Spinal cord (tissue), 10 donors: ENCODE results near the gene LDLRAD4. TPM values are rescaled to one million over a fixed set of nuclear protein-coding genes. Genes with fewer than 3 reads are reported as not detected.
A peak's percentile ranks its signal among the peaks of the same experiment; 100 is the strongest.

Source experiments
- DNase-seq, 6 donors: peaks; one replicate each; pipeline versions ENCODE4 v3.0.0 to v3.0.0-alpha.2; 2013 to 2015; ENCODE audit warnings: low spot score in 6 of 6, low read depth in 4 of 6
- H3K27ac ChIP-seq: one replicate; pipeline ENCODE4 v1.5.1; 2013; ENCODE audit warnings: low read depth, low read length, control low read depth
- H3K27me3 ChIP-seq: one replicate; pipeline ENCODE4 v1.6.1; 2013; ENCODE audit warnings: low read length; ENCODE audit not compliant: control insufficient read depth, insufficient read depth
- H3K36me3 ChIP-seq: one replicate; pipeline ENCODE4 v1.6.1; 2013; ENCODE audit warnings: low read length; ENCODE audit not compliant: control insufficient read depth, insufficient read depth
- H3K4me1 ChIP-seq: one replicate; pipeline ENCODE4 v1.6.1; 2013; ENCODE audit warnings: low read length; ENCODE audit not compliant: control insufficient read depth, insufficient read depth
- H3K4me3 ChIP-seq: one replicate; pipeline ENCODE4 v1.5.1; 2013; ENCODE audit warnings: low read depth, low read length, control low read depth
- H3K9me3 ChIP-seq: one replicate; pipeline ENCODE4 v1.6.1; 2013; ENCODE audit warnings: low read length; ENCODE audit not compliant: control insufficient read depth, insufficient read depth
- WGBS: methylation state at CpG from one replicate; pipeline ENCODE4 v1.1.5; 2013; ENCODE audit warnings: missing lambda C conversion rate; ENCODE audit not compliant: insufficient coverage; 5-methylcytosine and 5-hydroxymethylcytosine counted together
- polyA plus RNA-seq, 2 donors: library from polyadenylated mRNA; unstranded; fragments of 120-200 nt; gene quantifications; one replicate each; pipeline ENCODE4 v1.2.1, GENCODE V29; 2013; ENCODE audit not compliant: insufficient read length in 2 of 2
- total RNA-seq, 2 donors: library from RNA; depleted of rRNA in 1 of 2; stranded (reverse); fragments of 120-200 nt in 1 of 2; fragments of >200 nt in 1 of 2; gene quantifications; one replicate each; pipeline versions ENCODE4 v1.2.3 to v1.2.4, GENCODE V29; 2013 to 2014
- donor health status: healthy.

The LDLRAD4 gene
- total and polyA plus RNA-seq, 4 donors, result 26.7 to 67.7 (median 38.5) TPM

- Histone ChIP-seq H3K4me3 (no peak overlapping the region), H3K4me1 (peaks cover 33% of the 10 kb centered on the region), H3K27ac (no peak overlapping the region), H3K36me3 (no peaks in the 10 kb centered on the region), H3K27me3 (no peaks in the 10 kb centered on the region), H3K9me3 (no peaks in the 10 kb centered on the region)
- no peak for DNase-seq
- 98% methylated on average over 5 of the region's 16 CpGs for WGBS
Observed at GRCh38 chr18:13608791-13609532, 390.4 kb downstream of the LDLRAD4 start.

- peaks cover 36% of the 10 kb centered on the region for H3K4me1 ChIP-seq
Observed at GRCh38 chr18:13610555-13611141, 392.1 kb downstream of the LDLRAD4 start.

GRCh38 chr18:13611142-13611600 lies 392.6 kb downstream of the LDLRAD4 start:
- peak overlapping the region; percentile 16 for H3K4me3 ChIP-seq

More at GRCh38 chr18:13610555-13611141, 392.1 kb downstream of the LDLRAD4 start:
- Histone ChIP-seq H3K36me3 (no peaks in the 10 kb centered on the region), H3K9me3 (no peaks in the 10 kb centered on the region), H3K4me3 (peak overlapping the region; percentile 16), H3K27me3 (no peaks in the 10 kb centered on the region), H3K27ac (peak overlapping the region; percentile 67)
- WGBS, result 50% methylated on average over 10 of the region's 11 CpGs
- DNase-seq, result no peak

GRCh38 chr18:13611601-13612195 lies 393.1 kb downstream of the LDLRAD4 start:
- peak overlapping the region; percentile 67 for H3K27ac ChIP-seq
- 2% methylated on average over 24 of the region's 24 CpGs for WGBS
- peak overlapping the region; percentile 16 for H3K4me3 ChIP-seq
- peaks cover 4% of the 10 kb centered on the region for H3K36me3 ChIP-seq
- peaks cover 36% of the 10 kb centered on the region for H3K4me1 ChIP-seq
- no peaks in the 10 kb centered on the region for H3K27me3 ChIP-seq
- H3K9me3 ChIP-seq, result no peaks in the 10 kb centered on the region
- DNase-seq, result peak in 3 of 6 donors; percentile 53 to 91 (median 70)

More at GRCh38 chr18:13611142-13611600, 392.6 kb downstream of the LDLRAD4 start:
- WGBS, result 0% methylated on average over 8 of the region's 14 CpGs
- Histone ChIP-seq H3K27ac (peak overlapping the region; percentile 67), H3K9me3 (no peaks in the 10 kb centered on the region), H3K36me3 (no peaks in the 10 kb centered on the region), H3K27me3 (no peaks in the 10 kb centered on the region), H3K4me1 (peaks cover 36% of the 10 kb centered on the region)
- DNase-seq, result peak in 3 of 6 donors; percentile 38 to 79 (median 56)

- Histone ChIP-seq H3K4me1 (peaks cover 36% of the 10 kb centered on the region), H3K4me3 (peak overlapping the region; percentile 16), H3K36me3 (peaks cover 5% of the 10 kb centered on the region), H3K9me3 (no peaks in the 10 kb centered on the region), H3K27me3 (no peaks in the 10 kb centered on the region), H3K27ac (peak overlapping the region; percentile 67)
- WGBS, result 31% methylated on average over 14 of the region's 20 CpGs
- DNase-seq, result peak in 2 of 6 donors; percentile 45 to 57
Observed at GRCh38 chr18:13612196-13612997, 393.8 kb downstream of the LDLRAD4 start.

GRCh38 chr18:13613099-13613498 lies 394.5 kb downstream of the LDLRAD4 start:
- Histone ChIP-seq H3K4me3 (no peak overlapping the region), H3K27me3 (no peaks in the 10 kb centered on the region), H3K9me3 (no peaks in the 10 kb centered on the region), H3K4me1 (peaks cover 37% of the 10 kb centered on the region), H3K27ac (no peak overlapping the region), H3K36me3 (peaks cover 5% of the 10 kb centered on the region)
- no peak for DNase-seq

- Histone ChIP-seq H3K4me1 (peaks cover 40% of the 10 kb centered on the region), H3K4me3 (no peak overlapping the region), H3K36me3 (peaks cover 5% of the 10 kb centered on the region), H3K27me3 (no peaks in the 10 kb centered on the region), H3K27ac (no peak overlapping the region), H3K9me3 (no peaks in the 10 kb centered on the region)
- DNase-seq, result no peak
- WGBS, result 85% methylated on average over 14 of the region's 21 CpGs
Observed at GRCh38 chr18:13613591-13614501, 395.3 kb downstream of the LDLRAD4 start.

- no peak for DNase-seq
- no peak overlapping the region for H3K4me3 ChIP-seq
- H3K36me3 ChIP-seq, result peaks cover 9% of the 10 kb centered on the region
- H3K9me3 ChIP-seq, result no peaks in the 10 kb centered on the region
- H3K4me1 ChIP-seq, result peaks cover 36% of the 10 kb centered on the region
- no peaks in the 10 kb centered on the region for H3K27me3 ChIP-seq
- no peak overlapping the region for H3K27ac ChIP-seq
- 76% methylated on average over 15 of the region's 16 CpGs for WGBS
Observed at GRCh38 chr18:13614641-13615288, 396.2 kb downstream of the LDLRAD4 start.
